Gastrocnemius medialis (tissue), 4 donors: ENCODE data around the gene KCNJ3. TPM values are rescaled to one million over a fixed set of nuclear protein-coding genes. Genes with fewer than 3 reads are reported as not detected.

Experiments used
- ATAC-seq, 2 donors: fragments of 150-250 bp; one replicate each; pipeline ENCODE4 v1.9.1; 2016
- DNase-seq, 2 donors: peaks; one replicate each; pipeline ENCODE4 v3.0.0-alpha.2; 2019
- H3K27ac ChIP-seq, 4 donors: fragments of 200-600 bp; sonication (generic); 1 replicate in 1 of 4; 2 replicates in 3 of 4; pipeline ENCODE4 v1.5.1; 2016 to 2018; ENCODE audit warnings: mild to moderate bottlenecking in 2 of 4, moderate library complexity in 1 of 4
- H3K27me3 ChIP-seq, 3 donors: fragments of 200-600 bp; sonication (generic) in 2 of 3; 1 replicate in 1 of 3; 2 replicates in 2 of 3; pipeline versions ENCODE4 v1.5.1 to v1.6.0; 2016 to 2019; ENCODE audit warnings: mild to moderate bottlenecking in 1 of 3, moderate library complexity in 1 of 3
- H3K36me3 ChIP-seq, 2 donors: fragments of 200-600 bp; sonication (generic) in 1 of 2; one replicate each; pipeline ENCODE4 v1.5.1; 2017 to 2018
- H3K4me1 ChIP-seq, 2 donors: fragments of 200-600 bp; sonication (generic) in 1 of 2; one replicate each; pipeline ENCODE4 v1.5.1; 2016 to 2017; ENCODE audit warnings: mild to moderate bottlenecking in 2 of 2
- H3K4me3 ChIP-seq, 4 donors: fragments of 200-600 bp; sonication (generic) in 3 of 4; 1 replicate in 1 of 4; 2 replicates in 3 of 4; pipeline ENCODE4 v1.5.1; 2016 to 2019; ENCODE audit warnings: mild to moderate bottlenecking in 2 of 4
- H3K9me3 ChIP-seq, 3 donors: fragments of 200-600 bp; sonication (generic) in 2 of 3; 1 replicate in 1 of 3; 2 replicates in 2 of 3; pipeline ENCODE4 v1.5.1; 2016 to 2019
- CTCF ChIP-seq, 5 experiments: fragments of 450-650 bp in 3 of 5; fragments of 200-600 bp in 2 of 5; sonication (generic) in 2 of 5; IDR thresholded peaks in 4 of 5; conservative IDR thresholded peaks in 1 of 5; 1 replicate in 4 of 5; 2 replicates in 1 of 5; pipeline ENCODE4 v1.5.1; 2016 to 2019; ENCODE audit warnings: antibody characterized with exemption in 5 of 5, mild to moderate bottlenecking in 3 of 5, moderate library complexity in 3 of 5
- POLR2A ChIP-seq, 2 donors: fragments of 450-650 bp; IDR thresholded peaks; one replicate each; pipeline ENCODE4 v1.6.1; 2017; ENCODE audit warnings: antibody characterized with exemption in 2 of 2, mild to moderate bottlenecking in 2 of 2, moderate library complexity in 2 of 2
- in situ Hi-C, 4 donors: fragments of 200-750 bp; cut with MboI; loops; one replicate each; pipeline versions ENCODE4 v1.15.0 to v1.8.0; 2017; ENCODE audit warnings: low sequenced_read_pairs in 4 of 4
- intact Hi-C: fragments of 100-400 bp; cut with DNase I; formaldehyde crosslinking; loops from one replicate; pipeline ENCODE4 v1.15.1; 2023; ENCODE audit warnings: low total_unique reads
- total RNA-seq, 4 donors: library from RNA; depleted of rRNA; stranded (reverse); fragments of >200 nt; gene quantifications; one replicate each; pipeline versions ENCODE4 v1.1.0 to v1.2.3, GENCODE V29; 2016

KCNJ3 gene
- total RNA-seq, 4 donors from 2014 or later = 0.09 TPM; not detected in 3

- H3K36me3 ChIP-seq = no peaks in the 10 kb centered on the region
- intact Hi-C loops = no loop called here
- H3K9me3 ChIP-seq = no peaks in the 10 kb centered on the region
- ATAC-seq (no peak), DNase-seq (no peak)
- no peak for TF ChIP-seq CTCF (IDR thresholded peaks at IDR 0.05 in 4 of 5, conservative IDR thresholded peaks at IDR 0.05 in 1 of 5)
- TF ChIP-seq POLR2A (IDR thresholded peaks at IDR 0.05) = no peak
- no peak overlapping the region for H3K27ac ChIP-seq
- no peaks in the 10 kb centered on the region for H3K4me1 ChIP-seq
- no peak overlapping the region for H3K4me3 ChIP-seq
- H3K27me3 ChIP-seq = no peaks in the 10 kb centered on the region
- in situ Hi-C loops = no loop called here
Measured at GRCh38 chr2:154898269-154898668, 199.8 kb downstream of the KCNJ3 start.

- TF ChIP-seq CTCF (IDR thresholded peaks at IDR 0.05 in 4 of 5, conservative IDR thresholded peaks at IDR 0.05 in 1 of 5) (no peak), POLR2A (IDR thresholded peaks at IDR 0.05) (no peak)
- intact Hi-C loops (no loop called here), in situ Hi-C loops (no loop called here)
- H3K36me3 ChIP-seq = no peaks in the 10 kb centered on the region
- H3K4me3 ChIP-seq = no peak overlapping the region
- no peaks in the 10 kb centered on the region for H3K27me3 ChIP-seq
- no peaks in the 10 kb centered on the region for H3K4me1 ChIP-seq
- H3K27ac ChIP-seq = no peak overlapping the region
- ATAC-seq (no peak), DNase-seq (no peak)
- H3K9me3 ChIP-seq = no peaks in the 10 kb centered on the region
Measured at GRCh38 chr2:154901063-154901462, 202.6 kb downstream of the KCNJ3 start.
